ENCODE results near the gene KCNK2.
A peak's percentile ranks its signal among the peaks of the same experiment; 100 is the strongest.

Gene KCNK2

DNA sequence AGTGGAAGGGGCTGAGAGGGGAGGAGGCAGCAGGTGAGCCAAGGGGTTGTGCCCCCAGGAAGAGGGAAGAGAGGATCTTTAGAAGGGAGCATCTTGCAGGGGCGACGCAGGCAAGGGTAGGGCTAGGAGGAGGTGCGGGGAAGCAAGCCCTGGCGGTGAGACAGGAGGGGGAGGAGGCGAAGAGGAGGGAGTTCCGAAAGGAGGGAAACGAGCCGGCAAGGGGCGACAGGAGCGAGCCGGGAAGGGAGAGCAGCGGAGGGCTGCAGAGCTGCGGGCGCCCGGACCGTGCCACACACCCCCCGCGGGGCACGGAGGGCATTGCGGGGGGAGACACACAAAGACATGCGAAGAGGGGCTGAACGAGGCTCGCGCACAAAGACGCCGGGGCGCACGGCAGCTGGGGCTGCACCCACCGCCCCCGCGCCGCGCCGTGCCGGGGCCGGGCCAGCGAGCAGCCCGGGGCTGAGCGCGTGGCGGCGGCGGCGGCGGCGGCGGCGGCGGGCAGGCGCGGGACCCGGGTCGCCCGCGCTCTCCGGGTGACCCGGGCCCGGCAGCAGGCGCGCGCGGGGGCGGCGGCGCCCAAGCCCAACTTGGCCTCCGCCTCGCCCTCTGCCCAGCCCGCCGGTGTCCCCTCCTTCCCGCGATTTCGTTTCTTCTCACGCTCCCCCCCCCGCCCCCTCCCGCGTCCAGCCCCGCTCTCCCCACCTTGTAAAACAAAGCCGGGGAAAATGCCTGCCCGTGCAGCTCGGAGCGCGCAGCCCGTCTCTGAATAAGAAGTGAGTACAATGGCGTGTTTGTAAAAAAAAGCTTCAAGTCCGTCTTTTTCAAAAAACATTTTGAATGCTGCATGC, at the start of gene KCNK2:
Gene KCNK2 (plus strand): TSS at position 206 of the 851 bp plus-strand sequence. CDS start 649 bp downstream, outside the sequence.
- DNase-seq (ENCODE audit: low spot score), result no peak

- no peak for DNase-seq (ENCODE audit: low spot score)
Observed at GRCh38 chr1:215032911-215033526, 49.5 kb upstream of the KCNK2 start.

DNA sequence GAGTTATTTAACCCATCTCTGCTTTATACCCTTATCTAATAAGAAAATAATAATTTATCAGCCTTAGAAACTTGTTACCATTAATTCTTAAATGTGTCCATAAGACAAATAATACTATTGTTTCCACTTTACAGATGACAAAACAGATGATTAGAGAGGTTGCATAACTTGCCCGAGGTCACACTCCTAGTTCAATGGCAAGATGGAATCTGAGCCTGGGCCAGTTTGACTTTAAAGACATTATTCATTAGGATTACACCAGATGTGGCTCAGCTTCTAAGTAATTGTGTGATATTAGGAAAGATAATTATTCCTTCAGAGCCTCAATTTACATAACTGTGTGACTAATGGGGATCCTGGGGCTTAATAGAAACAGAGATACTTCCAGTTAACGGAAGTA, 42.3 kb upstream of the KCNK2 start:
- DNase-seq (ENCODE audit: low spot score), result no peak

DNA sequence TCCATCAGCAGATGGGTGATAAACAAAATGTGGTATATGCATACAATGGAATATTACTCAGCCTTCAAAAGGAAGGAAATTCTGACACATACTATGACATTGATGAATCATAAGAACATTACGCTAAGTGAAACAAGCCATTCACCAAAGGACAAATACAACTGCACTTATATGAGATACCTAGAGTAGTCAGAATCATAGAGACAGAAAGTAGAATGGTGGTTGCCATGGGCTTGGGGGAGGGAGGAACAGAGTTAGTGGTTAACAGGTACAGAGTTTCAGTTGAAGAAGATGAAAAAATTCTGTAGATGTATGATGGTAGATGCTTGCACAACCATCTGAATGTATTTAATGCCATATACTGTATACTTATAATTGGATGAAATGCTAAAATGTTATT, 39.1 kb upstream of the KCNK2 start:
- DNase-seq (ENCODE audit: low spot score), result no peak

- DNase-seq (ENCODE audit: low spot score), result no peak
Observed at GRCh38 chr1:215044151-215044550, 38.4 kb upstream of the KCNK2 start.

DNA sequence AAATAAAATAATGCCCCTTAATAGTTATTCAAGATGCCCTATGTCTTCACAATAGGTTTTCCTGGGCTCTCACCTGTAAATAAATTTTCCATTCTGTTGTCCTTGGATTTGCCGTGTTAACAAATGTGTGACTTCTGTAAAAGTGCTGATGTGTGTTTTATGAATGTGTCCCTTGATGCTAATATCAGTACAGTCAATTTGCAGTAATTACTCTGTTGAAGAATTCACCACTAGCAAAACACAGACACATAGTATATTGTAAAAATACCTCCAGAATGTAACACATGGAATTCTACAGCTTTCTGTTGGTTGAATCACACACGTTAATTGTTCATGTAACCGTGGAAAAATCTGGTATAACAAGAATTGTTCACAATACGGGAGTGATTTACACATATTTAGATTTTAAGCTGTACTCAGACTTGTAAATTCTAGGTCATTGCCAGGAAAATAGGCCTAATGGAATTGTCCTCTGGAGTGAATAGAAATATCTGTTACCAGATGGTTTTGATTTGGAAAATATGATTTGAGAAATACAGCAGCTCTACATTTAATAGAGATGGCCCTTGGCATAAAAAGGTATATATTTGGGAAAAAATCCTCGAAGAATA, 36.7 kb upstream of the KCNK2 start:
- DNase-seq (ENCODE audit: low spot score), result no peak

DNA sequence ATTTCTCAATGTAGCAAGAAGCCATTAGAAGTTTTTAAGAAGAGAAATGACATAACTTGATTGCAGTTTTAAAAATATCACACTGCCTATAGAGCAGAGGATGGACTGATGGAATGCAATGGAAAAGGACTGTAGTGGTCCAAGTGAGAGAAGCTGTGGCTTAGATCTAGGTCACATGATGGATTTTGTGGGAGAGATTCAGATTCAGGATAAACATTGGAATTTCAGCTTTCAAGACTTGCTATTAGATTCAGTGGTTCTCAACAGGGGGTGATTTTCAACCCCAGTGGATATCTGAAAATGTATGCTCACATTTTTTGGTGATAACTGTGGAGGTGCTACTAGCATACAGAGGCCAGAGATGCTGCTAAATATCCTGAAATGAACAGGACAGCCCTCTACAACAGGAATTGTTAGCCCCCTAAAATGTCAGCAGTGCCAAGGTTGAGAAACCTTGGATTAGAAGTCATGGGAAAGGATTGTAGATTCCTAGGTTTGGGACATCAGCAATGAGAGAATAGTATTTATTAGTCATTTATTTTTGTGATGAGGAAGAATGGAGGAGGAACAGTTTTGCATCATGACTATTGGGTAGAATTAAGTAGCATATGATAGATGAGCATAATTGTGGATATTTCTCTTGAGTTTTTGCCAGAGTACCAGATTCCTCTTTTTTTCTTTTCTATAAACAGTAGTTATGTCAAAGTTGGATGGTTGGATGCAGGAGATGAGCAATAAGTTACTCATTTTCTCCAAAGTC, 30.1 kb upstream of the KCNK2 start:
- DNase-seq (ENCODE audit: low spot score), result no peak

- no peak for DNase-seq (ENCODE audit: low spot score)
Observed at GRCh38 chr1:215054266-215054665, 28.3 kb upstream of the KCNK2 start.

DNA sequence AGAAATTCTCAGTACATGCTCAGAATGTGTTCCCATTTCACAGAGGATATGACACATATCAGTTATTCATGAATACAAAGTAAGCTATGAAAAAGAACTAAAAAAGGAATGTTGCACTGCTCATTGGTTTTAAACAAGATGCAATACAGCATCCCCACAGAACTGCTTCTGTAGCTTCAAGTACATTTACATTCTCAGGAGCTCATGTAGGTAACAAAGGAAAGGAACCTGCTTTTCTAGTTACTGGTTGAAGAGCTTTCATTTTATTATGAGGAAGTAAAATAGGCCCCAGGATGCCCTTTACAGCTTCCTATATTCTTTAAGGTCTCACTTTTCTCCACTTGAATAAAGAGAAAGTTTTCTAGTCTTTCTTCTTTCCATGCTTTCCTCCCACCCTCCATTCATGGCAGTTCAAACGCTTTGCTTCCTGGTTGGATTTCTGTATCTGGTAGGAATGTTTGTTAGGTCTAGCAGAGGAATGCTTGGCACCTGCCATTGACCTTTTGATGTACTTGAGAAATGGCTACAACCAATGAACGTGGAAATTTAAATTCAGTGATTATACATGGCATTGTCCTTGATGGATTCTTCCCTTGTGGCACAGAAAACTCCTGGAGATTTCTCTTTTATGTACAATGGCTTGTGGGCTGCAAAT, 27.1 kb upstream of the KCNK2 start:
- no peak for DNase-seq (ENCODE audit: low spot score)

DNA sequence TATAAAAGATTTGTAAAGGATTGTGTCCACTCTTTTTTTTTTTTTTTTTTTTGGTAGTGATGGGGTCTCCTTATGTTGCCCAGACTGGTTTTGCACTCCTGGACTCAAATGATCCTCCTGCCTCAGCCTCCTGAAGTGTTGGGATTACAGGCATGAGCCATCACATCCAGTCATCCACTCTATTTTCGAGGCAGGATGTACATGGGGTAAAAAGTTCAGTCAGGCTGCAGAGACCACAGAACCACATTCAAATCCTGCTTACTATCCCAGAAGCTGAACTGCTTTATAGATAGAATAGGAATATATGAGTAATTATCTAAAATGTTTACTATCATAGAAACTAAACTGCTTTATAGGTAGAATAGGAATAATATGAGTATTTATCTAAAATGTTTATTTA, 26.0 kb upstream of the KCNK2 start:
- DNase-seq (ENCODE audit: low spot score), result no peak

DNA sequence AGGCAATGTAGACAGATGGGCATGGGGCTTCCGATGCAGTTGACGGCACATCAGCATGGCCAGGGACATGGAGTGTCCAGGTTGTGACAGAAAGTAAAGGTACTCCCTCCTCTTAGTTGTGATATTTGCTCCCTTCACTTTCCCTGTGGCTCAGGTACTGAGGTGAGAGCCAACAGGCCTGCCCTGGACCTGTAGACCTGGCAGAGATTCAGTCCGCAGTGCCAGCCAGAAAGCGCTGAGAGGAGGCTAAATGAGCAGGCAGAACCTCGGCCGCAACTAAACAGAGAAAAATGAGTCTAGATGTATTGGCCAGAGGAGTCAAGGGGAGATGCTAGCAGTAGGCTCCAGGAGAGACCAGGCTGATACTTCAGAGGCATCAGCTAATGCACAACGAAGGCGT, 22.6 kb upstream of the KCNK2 start:
- no peak for DNase-seq (ENCODE audit: low spot score)

GRCh38 chr1:215064327-215064726, 18.2 kb upstream of the KCNK2 start:
- no peak for DNase-seq (ENCODE audit: low spot score)

GRCh38 chr1:215071078-215071477, 11.5 kb upstream of the KCNK2 start:
- no peak for DNase-seq (ENCODE audit: low spot score)

DNA sequence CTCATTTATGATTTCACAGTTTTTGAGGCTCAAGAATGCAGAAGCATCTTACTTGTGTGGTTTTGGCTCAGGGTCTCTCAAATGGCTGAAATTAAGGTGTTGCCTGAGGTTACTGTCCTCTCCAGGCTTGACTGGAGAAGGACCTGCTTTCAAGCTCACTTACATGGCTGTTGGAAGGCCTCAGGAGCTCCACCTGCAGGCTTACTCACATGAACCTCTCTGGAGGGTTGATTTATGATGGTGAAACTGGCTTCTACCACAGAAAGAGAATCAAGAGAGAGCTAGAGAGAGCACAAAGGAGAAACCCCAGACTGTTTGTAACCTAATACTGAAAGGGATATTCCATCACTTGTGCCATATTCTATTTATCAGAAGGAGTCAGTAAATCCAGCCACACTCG, 6.2 kb upstream of the KCNK2 start:
- DNase-seq (ENCODE audit: low spot score), result peak; percentile 44

GRCh38 chr1:215079456-215079855, 3.1 kb upstream of the KCNK2 start:
- no peak for DNase-seq (ENCODE audit: low spot score)

GRCh38 chr1:215081661-215082531, 641 bp upstream of the KCNK2 start:
- DNase-seq (ENCODE audit: low spot score), result no peak

- no peak for DNase-seq (ENCODE audit: low spot score)
Observed at GRCh38 chr1:215083383-215083961, 935 bp downstream of the KCNK2 start.

DNA sequence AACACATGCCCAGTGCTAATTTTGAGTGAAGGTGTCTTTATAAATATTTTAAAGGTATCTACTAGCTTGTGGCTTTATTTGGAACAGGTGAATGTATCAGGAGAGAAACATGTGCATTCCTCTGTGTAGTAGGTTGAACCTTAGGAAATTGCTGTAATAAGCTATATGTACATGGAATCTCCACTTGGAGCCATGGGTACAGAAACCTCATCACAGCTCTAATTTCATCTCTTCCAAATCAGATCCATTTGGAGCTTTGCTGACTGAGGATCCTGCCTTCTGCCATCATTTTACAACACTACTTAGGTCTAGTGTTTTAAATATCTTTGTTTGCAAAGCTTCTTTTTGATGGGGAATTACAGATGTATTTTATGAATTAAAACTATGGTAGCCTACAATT, 2.1 kb downstream of the KCNK2 start:
- no peak for DNase-seq (ENCODE audit: low spot score)

GRCh38 chr1:215087603-215088002, 5.1 kb downstream of the KCNK2 start:
- DNase-seq (ENCODE audit: low spot score), result no peak

DNA sequence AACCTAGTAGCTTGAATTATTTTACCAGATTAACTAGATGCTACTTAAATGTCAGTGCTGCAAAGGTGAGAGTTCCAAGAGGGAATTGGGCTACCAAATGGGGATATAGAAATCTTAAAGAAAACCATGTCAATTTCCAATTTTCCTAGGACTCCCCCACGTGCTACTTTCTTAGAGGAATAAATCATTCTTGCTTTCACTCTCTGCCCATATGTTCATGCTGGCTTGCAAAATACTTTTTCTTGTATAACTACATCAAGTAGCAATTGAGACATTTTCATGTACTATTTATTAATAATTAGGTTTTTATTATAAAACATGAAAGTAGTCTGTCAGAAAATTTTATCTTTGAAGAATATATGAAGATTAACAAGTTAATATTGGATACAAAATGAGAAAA, 11.8 kb downstream of the KCNK2 start:
- no peak for DNase-seq (ENCODE audit: low spot score)

- no peak for DNase-seq (ENCODE audit: low spot score)
Observed at GRCh38 chr1:215095524-215095923, 13.0 kb downstream of the KCNK2 start.
